Activated CD4-positive, alpha-beta T cell treated with anti-CD3 and anti-CD28 coated beads for 36 hours (primary cell): ENCODE results near the gene MSX1. TPM values are rescaled to one million over a fixed set of nuclear protein-coding genes. Genes with fewer than 3 reads are reported as not detected.

Experiments used
- ATAC-seq: fragments of 200-7000 bp; cut with Tn5 transposase; one replicate; pipeline ENCODE4 v1.10.0; 2021; ENCODE audit warnings: mild to moderate bottlenecking, moderate library complexity
- CTCF ChIA-PET: fragments of 350-600 bp; sonication (Branson Sonifier 250); formaldehyde crosslinking; loops from one replicate; lab custom pipeline; 2021; ENCODE audit warnings: antibody characterized with exemption; lab: Charles Lee
- POLR2A ChIA-PET: fragments of 350-600 bp; sonication (Branson Sonifier 250); formaldehyde crosslinking; loops from one replicate; lab custom pipeline; 2021; ENCODE audit warnings: antibody characterized with exemption, inconsistent platforms; lab: Charles Lee
- DNase-seq: peaks from one replicate; pipeline ENCODE4 v3.0.0-alpha.2; 2020
- H3K27ac Mint-ChIP-seq: one replicate; pipeline ENCODE4 v1.8.0; 2021; ENCODE audit warnings: mixed read lengths
- H3K27me3 Mint-ChIP-seq: one replicate; pipeline ENCODE4 v1.8.0; 2021; ENCODE audit warnings: mixed read lengths
- H3K36me3 Mint-ChIP-seq: one replicate; pipeline ENCODE4 v1.8.0; 2021; ENCODE audit warnings: low read depth, mixed read lengths
- H3K4me1 Mint-ChIP-seq: one replicate; pipeline ENCODE4 v1.8.0; 2021; ENCODE audit warnings: mixed read lengths
- H3K4me3 Mint-ChIP-seq: one replicate; pipeline ENCODE4 v1.8.0; 2021; ENCODE audit warnings: mild to moderate bottlenecking, moderate library complexity, mixed read lengths
- H3K9me3 Mint-ChIP-seq: one replicate; pipeline ENCODE4 v1.8.0; 2021; ENCODE audit warnings: low read depth, mixed read lengths
- intact Hi-C, 2 experiments: fragments of 100-400 bp; cut with DNase I in 1 of 2; cut with micrococcal nuclease in 1 of 2; formaldehyde crosslinking; loops; one replicate each; pipeline versions ENCODE4 v1.14.2 to v1.15.1; 2022 to 2024; cut with DNase I, micrococcal nuclease
- total RNA-seq, 2 experiments: library from RNA; stranded (reverse); gene quantifications; one replicate each; pipeline ENCODE4 v1.2.3, GENCODE V29; 2021

MSX1 gene
- total RNA-seq, 2 experiments from 2014 or later: 0.09 TPM; not detected in 1

GRCh38 chr4:4874254-4874653, 14.8 kb downstream of the MSX1 start:
- Mint-ChIP-seq H3K4me3 (no peak overlapping the region), H3K4me1 (peaks cover 9% of the 10 kb centered on the region), H3K27ac (no peak overlapping the region), H3K27me3 (peaks cover 64% of the 10 kb centered on the region), H3K36me3 (no peaks in the 10 kb centered on the region), H3K9me3 (no peaks in the 10 kb centered on the region)
- no peak for ATAC-seq
- no peak for DNase-seq
- intact Hi-C loops: no loop called here
- CTCF ChIA-PET: no interaction called here
- POLR2A ChIA-PET: no interaction called here

DNA sequence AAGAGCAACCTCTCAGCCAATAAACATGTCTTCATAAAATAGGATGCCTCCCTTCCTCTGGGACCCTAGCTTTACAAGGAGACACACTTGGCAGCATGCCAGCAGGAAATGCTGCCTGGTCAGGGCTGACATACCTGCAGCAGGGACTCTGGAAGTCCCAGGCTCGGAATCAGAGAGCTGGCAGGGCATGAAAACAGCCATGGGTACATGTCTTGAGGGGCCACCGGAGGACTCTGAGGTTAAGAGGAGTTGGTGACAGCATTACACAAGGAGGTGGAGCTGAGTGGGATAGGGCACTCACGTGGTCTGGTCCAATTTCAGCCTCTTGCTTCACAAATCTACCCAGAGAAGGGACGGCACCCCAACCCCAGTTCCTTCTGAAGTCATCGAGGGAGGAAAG, 15.7 kb downstream of the MSX1 start:
- H3K4me3 Mint-ChIP-seq: no peak overlapping the region
- H3K36me3 Mint-ChIP-seq: no peaks in the 10 kb centered on the region
- ATAC-seq (no peak), DNase-seq (no peak)
- H3K9me3 Mint-ChIP-seq: no peaks in the 10 kb centered on the region
- CTCF ChIA-PET: interaction anchor here (0.8 kb wide), 1 partner anchor 321 kb away, joined by 3 read pairs; no protein-coding TSS in a partner anchor
- peaks cover 6% of the 10 kb centered on the region for H3K4me1 Mint-ChIP-seq
- no peak overlapping the region for H3K27ac Mint-ChIP-seq
- intact Hi-C loops: no loop called here
- POLR2A ChIA-PET: interaction anchor here (0.7 kb wide), 1 partner anchor 346 kb away, joined by 3 read pairs; no protein-coding TSS in a partner anchor
- peaks cover 56% of the 10 kb centered on the region for H3K27me3 Mint-ChIP-seq

- DNase-seq (no peak), ATAC-seq (no peak)
- no peak overlapping the region for H3K4me3 Mint-ChIP-seq
- no peaks in the 10 kb centered on the region for H3K36me3 Mint-ChIP-seq
- peaks cover 52% of the 10 kb centered on the region for H3K27me3 Mint-ChIP-seq
- intact Hi-C loops: no loop called here
- H3K27ac Mint-ChIP-seq: no peak overlapping the region
- POLR2A ChIA-PET: no interaction called here
- no peaks in the 10 kb centered on the region for H3K9me3 Mint-ChIP-seq
- H3K4me1 Mint-ChIP-seq: peaks cover 5% of the 10 kb centered on the region
- CTCF ChIA-PET: interaction anchor here (0.8 kb wide), 1 partner anchor 322 kb away, joined by 3 read pairs; no protein-coding TSS in a partner anchor
These were observed 16.1 kb downstream of the MSX1 start for GRCh38 chr4:4875611-4876010.

DNA sequence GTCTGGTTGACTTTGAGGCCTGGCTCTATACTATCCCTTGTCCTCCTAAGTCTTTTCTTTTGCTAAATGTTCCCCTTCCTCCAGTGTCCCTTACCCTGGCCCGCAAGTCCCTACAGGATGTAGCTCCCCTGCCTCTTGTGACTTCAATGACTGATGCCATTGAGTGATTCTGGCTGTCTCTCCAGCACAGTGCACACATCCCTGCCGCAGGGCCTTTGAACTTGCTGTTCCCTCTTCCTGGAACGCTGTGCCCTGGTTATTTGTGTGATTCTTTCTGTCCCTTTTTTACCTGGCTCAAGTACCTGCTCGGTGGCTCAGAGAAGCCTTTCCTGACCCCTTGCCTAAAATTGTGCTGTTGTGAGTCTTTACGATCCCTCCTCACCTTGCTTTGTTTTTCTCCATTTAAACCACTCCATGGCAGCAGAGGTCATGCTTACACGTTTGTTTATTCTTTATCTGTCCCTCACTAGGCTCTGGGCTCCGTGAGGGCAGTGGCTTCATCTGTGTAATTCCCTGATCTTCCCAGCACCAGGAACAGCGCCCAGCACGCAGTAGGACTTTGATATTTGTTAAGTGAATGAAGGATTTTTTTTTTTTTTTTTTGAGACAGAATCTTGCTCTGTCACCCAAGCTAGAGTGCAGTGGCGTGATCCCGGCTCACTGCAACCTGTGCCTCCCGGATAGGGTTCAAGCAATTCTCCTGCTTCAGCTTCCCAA, 17.6 kb downstream of the MSX1 start:
- ATAC-seq (no peak), DNase-seq (no peak)
- Mint-ChIP-seq H3K27ac (no peak overlapping the region), H3K9me3 (no peaks in the 10 kb centered on the region), H3K36me3 (no peaks in the 10 kb centered on the region), H3K27me3 (peaks cover 49% of the 10 kb centered on the region), H3K4me1 (no peaks in the 10 kb centered on the region), H3K4me3 (no peak overlapping the region)
- intact Hi-C loops: no loop called here
- POLR2A ChIA-PET: no interaction called here
- CTCF ChIA-PET: interaction anchor here (0.7 kb wide), 1 partner anchor 24 kb away, joined by 3 read pairs; no protein-coding TSS in a partner anchor

- CTCF ChIA-PET: interaction anchor here (1.1 kb wide), 1 partner anchor 621 kb away, joined by 4 read pairs; no protein-coding TSS in a partner anchor
These were observed 21.0 kb downstream of the MSX1 start for GRCh38 chr4:4880492-4880891.

DNA sequence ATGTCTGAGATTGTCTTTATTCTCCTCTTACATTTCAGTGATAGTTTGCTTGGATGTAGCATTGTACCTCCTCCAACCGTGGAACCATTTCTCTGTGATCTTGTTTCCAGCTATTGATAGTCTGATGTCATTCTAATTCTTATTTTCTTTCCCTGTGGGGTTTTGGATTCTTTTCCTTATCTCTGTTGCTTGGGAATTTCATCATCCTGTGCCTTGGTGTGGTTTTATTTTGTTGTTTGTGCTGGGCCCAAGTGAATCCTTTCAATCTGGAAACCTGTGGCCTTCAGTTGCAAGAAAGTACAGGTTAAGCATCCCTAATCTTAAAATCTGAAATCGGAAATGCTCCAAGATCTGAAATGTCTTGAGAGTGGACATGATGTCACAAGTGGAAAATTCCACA, 22.0 kb downstream of the MSX1 start:
- peaks cover 24% of the 10 kb centered on the region for H3K27me3 Mint-ChIP-seq
- H3K36me3 Mint-ChIP-seq: no peaks in the 10 kb centered on the region
- DNase-seq (no peak), ATAC-seq (no peak)
- POLR2A ChIA-PET: no interaction called here
- intact Hi-C loops: no loop called here
- no peaks in the 10 kb centered on the region for H3K9me3 Mint-ChIP-seq
- no peak overlapping the region for H3K4me3 Mint-ChIP-seq
- no peak overlapping the region for H3K27ac Mint-ChIP-seq
- H3K4me1 Mint-ChIP-seq: no peaks in the 10 kb centered on the region
- CTCF ChIA-PET: no interaction called here

More at GRCh38 chr4:4880492-4880891, 21.0 kb downstream of the MSX1 start:
- no peak for DNase-seq
- no peak overlapping the region for H3K27ac Mint-ChIP-seq
- H3K4me3 Mint-ChIP-seq: no peak overlapping the region
- H3K9me3 Mint-ChIP-seq: no peaks in the 10 kb centered on the region
- H3K4me1 Mint-ChIP-seq: no peaks in the 10 kb centered on the region
- POLR2A ChIA-PET: no interaction called here
- no peak for ATAC-seq
- H3K27me3 Mint-ChIP-seq: peaks cover 27% of the 10 kb centered on the region
- intact Hi-C loops: loop anchor here in 1 of 2 experiments (1.0 kb wide), 1 partner anchor 392 kb away; no protein-coding TSS in a partner anchor
- no peaks in the 10 kb centered on the region for H3K36me3 Mint-ChIP-seq

DNA sequence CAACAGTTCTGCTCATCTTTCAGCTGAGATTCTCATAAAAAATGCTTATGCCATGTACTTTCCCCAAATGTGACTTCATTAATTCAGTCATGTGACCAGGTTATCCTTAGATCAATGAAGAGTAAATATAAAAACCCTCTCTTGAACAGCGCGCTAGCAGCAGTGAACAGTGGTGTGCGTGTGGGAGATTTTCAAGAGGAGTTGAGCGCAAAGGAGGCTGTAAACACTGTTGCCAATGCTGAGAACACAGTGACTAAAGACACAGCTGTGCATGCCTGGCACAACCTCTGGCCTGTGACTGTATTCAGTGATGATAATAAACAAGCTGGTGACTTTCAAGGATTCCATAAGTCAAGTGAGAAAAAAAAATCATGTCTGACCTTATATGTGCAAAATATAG, 25.1 kb downstream of the MSX1 start:
- H3K9me3 Mint-ChIP-seq: no peaks in the 10 kb centered on the region
- no peaks in the 10 kb centered on the region for H3K36me3 Mint-ChIP-seq
- CTCF ChIA-PET: no interaction called here
- no peak overlapping the region for H3K27ac Mint-ChIP-seq
- ATAC-seq (no peak), DNase-seq (no peak)
- POLR2A ChIA-PET: no interaction called here
- peaks cover 26% of the 10 kb centered on the region for H3K27me3 Mint-ChIP-seq
- no peak overlapping the region for H3K4me3 Mint-ChIP-seq
- intact Hi-C loops: no loop called here
- no peaks in the 10 kb centered on the region for H3K4me1 Mint-ChIP-seq

DNA sequence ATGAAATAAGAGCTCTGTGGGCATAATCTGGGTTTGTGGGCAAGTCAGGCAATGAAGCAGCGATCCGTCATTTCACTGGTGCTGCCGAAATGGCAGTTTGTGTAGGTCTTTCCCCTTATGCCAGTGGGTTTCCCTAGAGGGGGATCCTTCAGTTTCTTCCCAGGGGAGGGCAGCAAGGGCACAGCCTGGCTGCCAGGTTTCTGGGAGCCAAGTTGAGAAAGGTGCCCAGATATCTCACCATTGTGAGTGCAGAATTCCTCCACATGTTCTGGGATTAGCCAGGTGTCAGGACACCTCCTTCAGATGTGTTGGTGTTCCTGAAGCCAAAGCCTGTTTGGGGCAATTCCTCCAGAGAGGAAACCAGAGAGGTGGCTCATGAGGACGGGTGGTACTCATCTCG, 28.0 kb downstream of the MSX1 start:
- ATAC-seq: no peak
- intact Hi-C loops: no loop called here
- ChIA-PET POLR2A (no interaction called here), CTCF (interaction anchor here (1.0 kb wide), 1 partner anchor 46 kb away, joined by 3 read pairs; no protein-coding TSS in a partner anchor)
- no peaks in the 10 kb centered on the region for H3K36me3 Mint-ChIP-seq
- H3K27me3 Mint-ChIP-seq: peaks cover 28% of the 10 kb centered on the region
- no peak overlapping the region for H3K27ac Mint-ChIP-seq
- no peak overlapping the region for H3K4me3 Mint-ChIP-seq
- H3K9me3 Mint-ChIP-seq: no peaks in the 10 kb centered on the region
- no peaks in the 10 kb centered on the region for H3K4me1 Mint-ChIP-seq
- no peak for DNase-seq

DNA sequence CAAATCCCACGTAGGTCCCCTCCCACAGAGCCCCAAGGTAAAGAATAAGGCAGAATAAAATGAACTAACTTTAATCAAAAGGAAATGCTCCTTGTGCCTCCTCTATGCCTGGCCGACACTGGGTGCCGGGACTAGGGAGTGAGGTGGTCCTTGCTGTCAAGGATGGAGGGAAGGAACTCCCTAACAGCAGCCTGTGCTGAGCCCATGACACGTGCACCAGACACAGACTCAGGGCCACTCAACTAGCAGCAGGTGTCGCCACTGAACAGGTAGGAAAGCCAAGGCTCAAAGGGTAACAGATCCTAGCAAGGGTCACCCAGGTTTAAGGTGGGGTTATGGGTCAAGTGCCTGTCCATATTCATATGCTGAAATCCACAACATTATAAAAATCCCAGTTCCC, 29.2 kb downstream of the MSX1 start:
- DNase-seq (no peak), ATAC-seq (no peak)
- POLR2A ChIA-PET: no interaction called here
- Mint-ChIP-seq H3K36me3 (no peaks in the 10 kb centered on the region), H3K27ac (no peak overlapping the region), H3K4me1 (no peaks in the 10 kb centered on the region), H3K9me3 (no peaks in the 10 kb centered on the region), H3K4me3 (no peak overlapping the region), H3K27me3 (peaks cover 30% of the 10 kb centered on the region)
- intact Hi-C loops: no loop called here
- CTCF ChIA-PET: no interaction called here

GRCh38 chr4:4889781-4890180, 30.3 kb downstream of the MSX1 start:
- no peak for ATAC-seq
- peaks cover 34% of the 10 kb centered on the region for H3K27me3 Mint-ChIP-seq
- POLR2A ChIA-PET: no interaction called here
- no peak for DNase-seq
- intact Hi-C loops: no loop called here
- CTCF ChIA-PET: no interaction called here
- no peaks in the 10 kb centered on the region for H3K9me3 Mint-ChIP-seq
- H3K4me3 Mint-ChIP-seq: no peak overlapping the region
- H3K36me3 Mint-ChIP-seq: no peaks in the 10 kb centered on the region
- no peak overlapping the region for H3K27ac Mint-ChIP-seq
- no peaks in the 10 kb centered on the region for H3K4me1 Mint-ChIP-seq

DNA sequence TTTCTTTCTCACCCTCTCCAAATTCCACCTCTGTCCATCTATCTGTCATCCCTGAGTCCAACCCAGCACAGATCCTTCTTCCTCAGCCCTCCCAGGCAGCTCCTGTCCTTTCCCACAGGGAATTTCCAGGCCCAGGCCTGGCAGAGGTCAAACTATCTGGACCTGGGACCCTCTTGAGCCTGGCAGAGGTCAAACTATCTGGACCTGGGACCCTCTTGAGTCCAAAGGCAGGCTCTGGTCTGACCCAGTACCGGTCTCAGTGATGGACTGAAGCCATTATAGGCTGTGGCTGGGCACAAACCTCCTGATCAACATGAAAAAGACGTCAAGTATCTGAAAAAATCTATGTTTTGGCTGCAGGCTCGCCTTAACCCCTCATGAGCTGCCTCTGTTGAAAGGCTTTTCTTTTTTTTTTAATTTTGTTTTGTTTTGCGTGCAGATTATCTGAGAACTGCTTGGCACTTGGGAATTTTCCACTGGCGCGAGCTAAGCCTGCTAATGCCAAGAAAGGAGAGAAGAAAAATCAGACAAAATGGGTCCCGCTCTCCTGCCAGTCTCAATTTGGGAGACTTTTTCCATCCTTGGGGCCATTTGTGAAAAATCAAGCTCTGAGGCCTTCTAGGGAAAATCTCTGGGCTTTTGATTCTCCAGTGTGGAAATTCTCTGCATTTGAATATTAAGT, 31.2 kb downstream of the MSX1 start:
- no peaks in the 10 kb centered on the region for H3K36me3 Mint-ChIP-seq
- H3K9me3 Mint-ChIP-seq: no peaks in the 10 kb centered on the region
- POLR2A ChIA-PET: no interaction called here
- H3K4me3 Mint-ChIP-seq: no peak overlapping the region
- peaks cover 37% of the 10 kb centered on the region for H3K27me3 Mint-ChIP-seq
- intact Hi-C loops: no loop called here
- H3K27ac Mint-ChIP-seq: no peak overlapping the region
- no peak for DNase-seq
- CTCF ChIA-PET: interaction anchor here (0.6 kb wide), 1 partner anchor 143 kb away, joined by 3 read pairs; no protein-coding TSS in a partner anchor
- ATAC-seq: no peak
- no peaks in the 10 kb centered on the region for H3K4me1 Mint-ChIP-seq

DNA sequence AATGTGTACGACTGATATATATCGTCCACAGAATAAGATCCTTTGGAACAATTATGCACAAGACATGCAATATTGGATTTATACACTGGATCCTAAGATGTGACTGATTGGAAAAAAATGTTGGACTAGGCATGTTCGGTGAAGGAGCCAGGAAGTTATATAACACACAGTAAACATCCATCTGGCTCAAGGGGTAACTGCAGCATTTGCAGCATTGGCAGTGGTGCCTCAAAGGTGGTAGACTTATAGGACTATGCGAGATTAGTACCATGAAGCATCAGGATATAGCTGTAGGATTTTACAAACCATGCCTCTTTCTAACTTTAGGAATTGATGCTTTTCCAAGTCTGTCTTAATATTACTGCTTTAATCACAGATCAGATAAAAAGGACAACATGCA, 34.3 kb downstream of the MSX1 start:
- H3K4me1 Mint-ChIP-seq: no peaks in the 10 kb centered on the region
- intact Hi-C loops: no loop called here

More for the DNA sequence above, 34.3 kb downstream of the MSX1 start:
- DNase-seq (no peak), ATAC-seq (no peak)
- Mint-ChIP-seq H3K27me3 (peaks cover 27% of the 10 kb centered on the region), H3K9me3 (no peaks in the 10 kb centered on the region), H3K27ac (no peak overlapping the region), H3K36me3 (no peaks in the 10 kb centered on the region), H3K4me3 (no peak overlapping the region)
- ChIA-PET POLR2A (no interaction called here), CTCF (no interaction called here)
